A549 (cell line): ENCODE data around the gene PPP2R2D. TPM values are rescaled to one million over a fixed set of nuclear protein-coding genes. Genes with fewer than 3 reads are reported as not detected.

Experiments used
- ATAC-seq, 2 experiments: fragments of 200-7000 bp in 1 of 2; fragments of >200 bp in 1 of 2; cut with Nextera tagmentation in 1 of 2; cut with Tn5 transposase in 1 of 2; 3 replicates each; pipeline versions ENCODE4 v1.8.0 to v1.9.1; 2018 to 2020; ENCODE audit warnings: mild to moderate bottlenecking in 1 of 2, moderate library complexity in 1 of 2
- CTCF ChIA-PET: fragments of 300-600 bp; sonication (Branson Sonifier 250); formaldehyde crosslinking; extraction: SDS; loops from one replicate; lab custom pipeline; 2021; ENCODE audit warnings: antibody characterized with exemption, inconsistent platforms; lab: Yijun Ruan, JAX
- POLR2A ChIA-PET: fragments of 350-600 bp; formaldehyde crosslinking; extraction: SDS; loops from one replicate; lab custom pipeline; 2021; ENCODE audit warnings: antibody characterized with exemption, inconsistent platforms; lab: Yijun Ruan, JAX
- DNase-seq, 2 experiments: peaks; one replicate each; pipeline versions ENCODE4 v3.0.0 to v3.0.0-alpha.2; 2011 to 2016; ENCODE audit warnings: low read depth in 1 of 2, low spot score in 1 of 2
- FAIRE-seq: peaks from 2 replicates; lab custom pipeline; 2011; peaks lifted over from hg19 to GRCh38; lab: Jason Lieb, UNC
- H3K27ac ChIP-seq, 2 experiments: fragments of >200 bp; sonication (Bioruptor Twin); formaldehyde crosslinking; 3 replicates each; pipeline ENCODE4 v1.5.1; 2016 to 2017
- H3K4me1 ChIP-seq: fragments of >200 bp; sonication (Bioruptor Twin); formaldehyde crosslinking; 3 replicates; pipeline ENCODE4 v1.6.1; 2016
- H3K4me2 ChIP-seq: fragments of >200 bp; sonication (Bioruptor Twin); formaldehyde crosslinking; 3 replicates; pipeline ENCODE4 v1.6.1; 2016
- H3K4me3 ChIP-seq: fragments of >200 bp; sonication (Bioruptor Twin); formaldehyde crosslinking; 3 replicates; pipeline ENCODE4 v1.5.1; 2016
- H3K9me3 ChIP-seq: fragments of >200 bp; sonication (Bioruptor Twin); formaldehyde crosslinking; 3 replicates; pipeline ENCODE4 v1.6.1; 2016
- CBX2 ChIP-seq: fragments of 200-600 bp; sonication (generic); IDR thresholded peaks from 2 replicates; pipeline ENCODE4 v1.6.1; 2016; ENCODE audit warnings: low read depth, mild to moderate bottlenecking, borderline replicate concordance
- CBX8 ChIP-seq: fragments of 200-600 bp; sonication (generic); IDR thresholded peaks from 2 replicates; pipeline ENCODE4 v1.6.1; 2016
- E2F6 ChIP-seq: IDR thresholded peaks from 2 replicates; pipeline ENCODE4 v1.6.1; 2012; ENCODE audit warnings: low read depth, borderline replicate concordance
- ELK1 ChIP-seq: fragments of 150-350 bp; IDR thresholded peaks from 2 replicates; pipeline ENCODE4 v1.6.1; 2014; ENCODE audit warnings: low read depth, mild to moderate bottlenecking, low read length
- FOSB ChIP-seq: fragments of 250-450 bp; sonication (Bioruptor Pico); IDR thresholded peaks from 2 replicates; pipeline ENCODE4 v1.5.0; 2020; ENCODE audit warnings: mild to moderate bottlenecking, moderate library complexity
- FOXS1 ChIP-seq: fragments of 250-450 bp; sonication (Bioruptor Pico); IDR thresholded peaks from 2 replicates; pipeline ENCODE4 v1.5.0; 2020; ENCODE audit warnings: mild to moderate bottlenecking, moderate library complexity
- HMGXB4 ChIP-seq: fragments of 250-450 bp; sonication (Bioruptor Pico); IDR thresholded peaks from 2 replicates; pipeline ENCODE4 v1.5.0; 2021; ENCODE audit warnings: mild to moderate bottlenecking, moderate library complexity, borderline replicate concordance
- HOXA7 ChIP-seq: fragments of 250-450 bp; sonication (Bioruptor Pico); IDR thresholded peaks from 2 replicates; pipeline ENCODE4 v1.5.0; 2020; ENCODE audit warnings: mild to moderate bottlenecking, moderate library complexity
- HOXB13 ChIP-seq: fragments of 250-450 bp; sonication (Bioruptor Pico); IDR thresholded peaks from 2 replicates; pipeline ENCODE4 v1.5.0; 2020; ENCODE audit warnings: low read depth, mild to moderate bottlenecking, moderate library complexity
- HOXB5 ChIP-seq: fragments of 250-450 bp; sonication (Bioruptor Pico); IDR thresholded peaks from 2 replicates; pipeline ENCODE4 v1.5.0; 2020; ENCODE audit warnings: mild to moderate bottlenecking, moderate library complexity
- MAZ ChIP-seq: fragments of 150-350 bp; IDR thresholded peaks from 2 replicates; pipeline ENCODE4 v1.6.1; 2014; ENCODE audit warnings: antibody characterized with exemption, low read depth, low read length, borderline replicate concordance
- NFE2L2 ChIP-seq: fragments of 150-350 bp; conservative IDR thresholded peaks from 2 replicates; pipeline ENCODE4 v1.6.1; 2014; ENCODE audit warnings: low read length
- NR3C1 ChIP-seq: fragments of >200 bp; sonication (Bioruptor Twin); formaldehyde crosslinking; IDR thresholded peaks from 3 replicates; pipeline ENCODE4 v1.6.1; 2017
- PBX3 ChIP-seq: IDR thresholded peaks from 2 replicates; pipeline ENCODE4 v1.6.1; 2012
- RAD21 ChIP-seq, 2 experiments: fragments of >200 bp in 1 of 2; sonication (Bioruptor Twin) in 1 of 2; formaldehyde crosslinking in 1 of 2; IDR thresholded peaks in 1 of 2; conservative IDR thresholded peaks in 1 of 2; 2 replicates in 1 of 2; 3 replicates in 1 of 2; pipeline ENCODE4 v1.6.1; 2012 to 2018; ENCODE audit warnings: inconsistent platforms in 1 of 2
- SMC3 ChIP-seq: fragments of >200 bp; sonication (Bioruptor Twin); formaldehyde crosslinking; IDR thresholded peaks from 3 replicates; pipeline ENCODE4 v1.6.1; 2018; ENCODE audit warnings: inconsistent platforms
- SREBF2 ChIP-seq: fragments of 450-650 bp; IDR thresholded peaks from 2 replicates; pipeline ENCODE4 v1.6.1; 2014; ENCODE audit warnings: mild to moderate bottlenecking, moderate library complexity
- USF2 ChIP-seq: fragments of 450-650 bp; IDR thresholded peaks from 2 replicates; pipeline ENCODE4 v1.6.1; 2014; ENCODE audit warnings: antibody characterized with exemption
- WGBS: methylation state at CpG from one replicate; pipeline ENCODE4 v1.1.6; 2017; ENCODE audit errors: missing lambda C conversion rate; 5-methylcytosine and 5-hydroxymethylcytosine counted together
- polyA plus RNA-seq, 4 experiments: library from polyadenylated mRNA; depleted of rRNA in 3 of 4; stranded (reverse); fragments of >200 nt; fragmentation: RNase III in 1 of 4; extraction: RNeasy Plus Mini Kit Qiagen cat#74134 plus additional on column Dnase treatment in 1 of 4; gene quantifications; 2 replicates in 3 of 4; 3 replicates in 1 of 4; pipeline ENCODE4 v1.2.3, GENCODE V29; 2011 to 2017

Gene PPP2R2D
- polyA plus RNA-seq, 2 of the 4 experiments (the other 2 are of a cell fraction) = 23.9 to 36.0 TPM

GRCh38 chr10:131860806-131861440 lies 39.9 kb upstream of the PPP2R2D start (continued):
- TF ChIP-seq RAD21 (conservative IDR thresholded peaks at IDR 0.05 in 1 of 2, IDR thresholded peaks at IDR 0.05 in 1 of 2) (no peak), USF2 (no peak), PBX3 (no peak), NFE2L2 (no peak), FOXS1 (CRISPR knock-in tag) (no peak), HMGXB4 (CRISPR knock-in tag) (no peak)

- no peaks in the 10 kb centered on the region for H3K9me3 ChIP-seq
- no peaks in the 10 kb centered on the region for H3K4me1 ChIP-seq
- ChIA-PET POLR2A (no interaction called here), CTCF (no interaction called here)
- no peak overlapping the region for H3K4me3 ChIP-seq
- no peak for TF ChIP-seq FOSB (CRISPR knock-in tag)
- TF ChIP-seq HOXB13 = no peak
- no peak for TF ChIP-seq MAZ
- TF ChIP-seq HOXB5 = no peak
- TF ChIP-seq CBX8 = no peak
- TF ChIP-seq PBX3 = no peak
- no peak for TF ChIP-seq ELK1
- no peak for TF ChIP-seq E2F6
- no peak for TF ChIP-seq SMC3
- TF ChIP-seq NR3C1 = no peak
- TF ChIP-seq HOXA7 (CRISPR knock-in tag) = no peak
- TF ChIP-seq CBX2 = no peak
- no peak for TF ChIP-seq SREBF2
- DNase-seq = no peak
- FAIRE-seq = no peak
- H3K4me2 ChIP-seq = no peak overlapping the region
- no peak for ATAC-seq
- H3K27ac ChIP-seq = no peak overlapping the region
- 13% methylated on average over 4 of the region's 4 CpGs for WGBS
Observed at GRCh38 chr10:131862548-131862947, 38.3 kb upstream of the PPP2R2D start.
